Fibroblast of lung (primary cell): Measurements from ENCODE around the gene TSPYL2. TPM values are rescaled to one million over a fixed set of nuclear protein-coding genes. Genes with fewer than 3 reads are reported as not detected.

Source experiments
- DNase-seq, 2 donors: peaks; one replicate each; pipeline versions ENCODE4 v3.0.0 to v3.0.0-alpha.2; 2010; ENCODE audit warnings: low read depth in 2 of 2
- H2AFZ ChIP-seq: 2 replicates; pipeline ENCODE4 v1.5.1; 2012; ENCODE audit warnings: low read length, control low read depth, inconsistent platforms
- H3K27ac ChIP-seq: 2 replicates; pipeline ENCODE4 v1.5.1; 2011; ENCODE audit warnings: low read length, control low read depth; ENCODE audit not compliant: insufficient read depth
- H3K27me3 ChIP-seq: 2 replicates; pipeline ENCODE4 v1.5.1; 2011; ENCODE audit warnings: mild to moderate bottlenecking, low read length; ENCODE audit not compliant: control insufficient read depth, insufficient read depth
- H3K36me3 ChIP-seq: 2 replicates; pipeline ENCODE4 v1.5.1; 2011; ENCODE audit warnings: low read length; ENCODE audit not compliant: control insufficient read depth, insufficient read depth
- H3K4me1 ChIP-seq: 2 replicates; pipeline ENCODE4 v1.5.1; 2011; ENCODE audit warnings: low read length; ENCODE audit not compliant: control insufficient read depth, insufficient read depth; ENCODE audit errors: extremely low read depth
- H3K4me2 ChIP-seq: 2 replicates; pipeline ENCODE4 v1.5.1; 2011; ENCODE audit warnings: low read length, control low read depth; ENCODE audit not compliant: insufficient read depth; ENCODE audit errors: extremely low read depth
- H3K4me3 ChIP-seq, 4 experiments: fragments of 200-600 bp in 1 of 4; sonication (generic) in 1 of 4; replicated peaks in 1 of 4; 2 replicates each; pipeline ENCODE4 v1.5.1; 2011 to 2016; ENCODE audit warnings: low read length in 4 of 4, low read depth in 3 of 4, mild to moderate bottlenecking in 3 of 4, control low read depth in 2 of 4, inconsistent platforms in 1 of 4, mixed read lengths in 1 of 4; ENCODE audit not compliant: insufficient read depth in 1 of 4; ENCODE audit errors: control extremely low read depth in 1 of 4
- H3K79me2 ChIP-seq: 2 replicates; pipeline ENCODE4 v1.5.1; 2012; ENCODE audit warnings: mild to moderate bottlenecking, low read length, inconsistent platforms; ENCODE audit not compliant: control insufficient read depth, insufficient read depth
- H3K9ac ChIP-seq: 2 replicates; pipeline ENCODE4 v1.5.1; 2011; ENCODE audit warnings: mild to moderate bottlenecking, low read length, control low read depth; ENCODE audit not compliant: insufficient read depth
- H3K9me3 ChIP-seq: 2 replicates; pipeline ENCODE4 v1.5.1; 2012; ENCODE audit warnings: low read depth, low read length; ENCODE audit not compliant: control insufficient read depth, insufficient read depth
- H4K20me1 ChIP-seq: 2 replicates; pipeline ENCODE4 v1.5.1; 2011; ENCODE audit warnings: low read length; ENCODE audit not compliant: control insufficient read depth, insufficient read depth; ENCODE audit errors: extremely low read depth
- CTCF ChIP-seq, 2 donors: IDR thresholded peaks in 1 of 2; conservative IDR thresholded peaks in 1 of 2; 1 replicate in 1 of 2; 2 replicates in 1 of 2; pipeline ENCODE4 v1.5.1; 2011 to 2012; ENCODE audit warnings: low read length in 2 of 2, control low read depth in 1 of 2, inconsistent platforms in 1 of 2, low read depth in 1 of 2, mild to moderate bottlenecking in 1 of 2
- EZH2 ChIP-seq: IDR thresholded peaks from 2 replicates; pipeline ENCODE4 v1.5.1; 2012; ENCODE audit warnings: low read length, control low read depth, mild to moderate bottlenecking; ENCODE audit errors: missing control alignments
- polyA plus RNA-seq, 2 donors: library from polyadenylated mRNA; depleted of rRNA in 1 of 2; stranded (reverse) in 1 of 2; unstranded in 1 of 2; fragments of >200 nt; gene quantifications; 2 replicates each; pipeline ENCODE4 v1.2.1, GENCODE V29; 2011 to 2012; ENCODE audit warnings: missing spikeins in 1 of 2
- total RNA-seq: library from RNA; depleted of rRNA; stranded (reverse); fragments of >200 nt; gene quantifications from 2 replicates; pipeline ENCODE4 v1.2.1, GENCODE V29; 2014

TSPYL2 gene
- total and polyA plus RNA-seq, 2 donors (not counting 1 experiment from before 2014, with no cell fraction given): 10.2 to 21.0 TPM

GRCh38 chrX:53049127-53049517 is 33.0 kb upstream of the TSPYL2 start:
- Histone ChIP-seq H3K27me3 (no peaks in the 10 kb centered on the region), H3K79me2 (peaks cover 45% of the 10 kb centered on the region), H3K9me3 (no peaks in the 10 kb centered on the region), H3K27ac (no peak overlapping the region), H3K9ac (peak overlapping the region; percentile 44), H2AFZ (no peak overlapping the region), H4K20me1 (no peaks in the 10 kb centered on the region), H3K4me2 (peak overlapping the region; percentile 79), H3K36me3 (no peaks in the 10 kb centered on the region), H3K4me1 (no peaks in the 10 kb centered on the region), H3K4me3 (peak overlapping the region; percentile 25 to 73 (median 64))
- TF ChIP-seq EZH2: no peak
- TF ChIP-seq CTCF (conservative IDR thresholded peaks at IDR 0.05 in 1 of 2, IDR thresholded peaks at IDR 0.05 in 1 of 2; ENCODE audit: low read depth in 1 of 2, low read length in 2 of 2): no peak
- DNase-seq: no peak

DNA sequence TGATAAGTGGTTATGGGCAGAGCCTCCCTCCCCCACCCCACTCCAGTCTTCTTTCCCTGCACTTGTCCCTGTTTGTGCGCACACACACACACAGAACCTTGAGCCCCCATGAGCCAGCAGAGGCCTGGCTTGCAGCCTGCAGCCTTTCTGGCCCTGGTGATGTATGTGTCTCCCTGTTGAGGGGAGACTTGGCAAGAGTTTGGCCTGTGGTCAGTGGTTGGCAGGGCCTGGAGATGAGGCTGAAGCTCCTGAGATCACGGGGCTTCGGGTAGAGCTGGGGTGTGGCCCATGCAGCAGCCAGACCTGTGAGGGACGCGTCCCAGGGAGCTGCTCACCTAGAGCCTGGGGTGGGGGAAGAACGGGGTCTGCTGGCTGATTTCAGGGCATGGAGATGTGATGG is 31.3 kb upstream of the TSPYL2 start:
- H3K27ac ChIP-seq: no peak overlapping the region

GRCh38 chrX:53055244-53055849 is 26.8 kb upstream of the TSPYL2 start:
- Histone ChIP-seq H3K27me3 (no peaks in the 10 kb centered on the region), H3K79me2 (peaks cover 47% of the 10 kb centered on the region), H3K4me1 (no peaks in the 10 kb centered on the region), H3K27ac (no peak overlapping the region), H3K36me3 (no peaks in the 10 kb centered on the region), H3K4me2 (no peak overlapping the region), H4K20me1 (peaks cover 2% of the 10 kb centered on the region), H3K4me3 (no peak overlapping the region), H3K9me3 (no peaks in the 10 kb centered on the region), H2AFZ (no peak overlapping the region), H3K9ac (no peak overlapping the region)
- DNase-seq: no peak
- TF ChIP-seq CTCF (conservative IDR thresholded peaks at IDR 0.05 in 1 of 2, IDR thresholded peaks at IDR 0.05 in 1 of 2; ENCODE audit: low read depth in 1 of 2, low read length in 2 of 2): no peak
- TF ChIP-seq EZH2: no peak

More for the DNA sequence above, 31.3 kb upstream of the TSPYL2 start:
- H4K20me1 ChIP-seq: no peaks in the 10 kb centered on the region
- no peak overlapping the region for H3K9ac ChIP-seq
- TF ChIP-seq EZH2 (no peak), CTCF (conservative IDR thresholded peaks at IDR 0.05 in 1 of 2, IDR thresholded peaks at IDR 0.05 in 1 of 2; ENCODE audit: low read depth in 1 of 2, low read length in 2 of 2) (no peak)
- H2AFZ ChIP-seq: no peak overlapping the region
- peak overlapping the region; percentile 79 for H3K4me2 ChIP-seq
- peaks cover 57% of the 10 kb centered on the region for H3K79me2 ChIP-seq
- H3K4me1 ChIP-seq: no peaks in the 10 kb centered on the region
- DNase-seq: peak; percentile 1 to 57
- peak overlapping the region in 2 of 4 experiments; percentile 67 to 73 for H3K4me3 ChIP-seq
- no peaks in the 10 kb centered on the region for H3K36me3 ChIP-seq
- no peaks in the 10 kb centered on the region for H3K27me3 ChIP-seq
- no peaks in the 10 kb centered on the region for H3K9me3 ChIP-seq
